ENCODE data around the gene CLASP2.
"Not testable (repeated sequence)": the region's sequence is repeated elsewhere in the genome, so short reads cannot be mapped to it uniquely, and the experiment has no call there.

Gene CLASP2

GRCh38 chr3:33717866-33718594, at the start of gene CLASP2:
Gene CLASP2 (minus strand): TSS chr3:33718254. CDS start chr3:33718002, 252 bp downstream.
- DNase-seq = peak; percentile 92

- no peak for DNase-seq
Observed at GRCh38 chr3:33758864-33759263, 40.8 kb upstream of the CLASP2 start.

GRCh38 chr3:33758281-33758680, 40.2 kb upstream of the CLASP2 start:
- no peak for DNase-seq

GRCh38 chr3:33754391-33754790, 36.3 kb upstream of the CLASP2 start:
- DNase-seq = not testable (repeated sequence)

GRCh38 chr3:33751336-33751735, 33.3 kb upstream of the CLASP2 start:
- no peak for DNase-seq

- DNase-seq = no peak
Observed at GRCh38 chr3:33750211-33750548, 32.1 kb upstream of the CLASP2 start.

GRCh38 chr3:33749546-33750210, 31.6 kb upstream of the CLASP2 start:
- no peak for DNase-seq

GRCh38 chr3:33746416-33747116, 28.5 kb upstream of the CLASP2 start:
- no peak for DNase-seq

GRCh38 chr3:33737146-33737545, 19.1 kb upstream of the CLASP2 start:
- DNase-seq = no peak

- DNase-seq = no peak
Observed at GRCh38 chr3:33732394-33732793, 14.3 kb upstream of the CLASP2 start.

GRCh38 chr3:33729993-33730392, 11.9 kb upstream of the CLASP2 start:
- no peak for DNase-seq

- DNase-seq = no peak
Observed at GRCh38 chr3:33724256-33724655, 6.2 kb upstream of the CLASP2 start.

GRCh38 chr3:33722626-33723370, 4.7 kb upstream of the CLASP2 start:
- no peak for DNase-seq

GRCh38 chr3:33722191-33722590, 4.1 kb upstream of the CLASP2 start:
- DNase-seq = no peak

GRCh38 chr3:33718595-33718907, 497 bp upstream of the CLASP2 start:
- peak; percentile 44 for DNase-seq

GRCh38 chr3:33717616-33717865, 513 bp downstream of the CLASP2 start:
- DNase-seq = no peak

- no peak for DNase-seq
Observed at GRCh38 chr3:33716227-33716626, 1.8 kb downstream of the CLASP2 start.

- DNase-seq = no peak
Observed at GRCh38 chr3:33711100-33711499, 7.0 kb downstream of the CLASP2 start.

GRCh38 chr3:33706056-33706455, 12.0 kb downstream of the CLASP2 start:
- DNase-seq = no peak

GRCh38 chr3:33704891-33705290, 13.2 kb downstream of the CLASP2 start:
- no peak for DNase-seq

GRCh38 chr3:33699275-33699674, 18.8 kb downstream of the CLASP2 start:
- DNase-seq = no peak

GRCh38 chr3:33694944-33695343, 23.1 kb downstream of the CLASP2 start:
- DNase-seq = no peak

- DNase-seq = no peak
Observed at GRCh38 chr3:33690341-33690740, 27.7 kb downstream of the CLASP2 start.

Data from right forelimb (tissue), 1 donor.